Raji (cell line): ENCODE measurements around the gene PCDHGB1.

Experiments used
- POLR2A ChIP-seq: IDR thresholded peaks from 2 replicates; pipeline ENCODE4 v1.6.1; 2011; ENCODE audit warnings: low read depth, low read length, control low read depth; ENCODE audit not compliant: insufficient read depth

PCDHGB1 gene

GRCh38 chr5:141343242-141343952 is 6.5 kb upstream of the PCDHGB1 start, which contains the start of gene PCDHGA3:
PCDHGA3 (plus strand) TSS chr5:141343829; CDS start chr5:141344034, 205 bp downstream.
- no peak for TF ChIP-seq POLR2A

- no peak for TF ChIP-seq POLR2A
These were observed 5.9 kb upstream of the PCDHGB1 start for GRCh38 chr5:141343953-141344463.

GRCh38 chr5:141345327-141345726 is 4.6 kb upstream of the PCDHGB1 start:
- TF ChIP-seq POLR2A, result no peak

GRCh38 chr5:141351591-141351990 is 1.7 kb downstream of the PCDHGB1 start:
- TF ChIP-seq POLR2A, result no peak

- no peak for TF ChIP-seq POLR2A
These were observed 5.1 kb downstream of the PCDHGB1 start, which contains the start of gene PCDHGA4 for GRCh38 chr5:141354900-141355469. PCDHGA4 (plus strand) TSS chr5:141355021; CDS start chr5:141355108, 87 bp downstream.

- no peak for TF ChIP-seq POLR2A
These were observed 5.7 kb downstream of the PCDHGB1 start for GRCh38 chr5:141355641-141356040.

GRCh38 chr5:141356133-141356532 is 6.2 kb downstream of the PCDHGB1 start:
- no peak for TF ChIP-seq POLR2A

- TF ChIP-seq POLR2A, result no peak
These were observed 7.1 kb downstream of the PCDHGB1 start for GRCh38 chr5:141356950-141357349.

GRCh38 chr5:141359790-141360426 is 10.0 kb downstream of the PCDHGB1 start, which contains the start of gene PCDHGB2:
PCDHGB2 (plus strand) TSS chr5:141359994; CDS start chr5:141360136, 142 bp downstream.
- no peak for TF ChIP-seq POLR2A

- TF ChIP-seq POLR2A, result no peak
These were observed 10.8 kb downstream of the PCDHGB1 start for GRCh38 chr5:141360685-141361084.

GRCh38 chr5:141362719-141363118 is 12.8 kb downstream of the PCDHGB1 start:
- no peak for TF ChIP-seq POLR2A

- no peak for TF ChIP-seq POLR2A
These were observed 14.2 kb downstream of the PCDHGB1 start, which contains the start of gene PCDHGA5 for GRCh38 chr5:141363952-141364660. PCDHGA5 (plus strand) TSS chr5:141364162; CDS start chr5:141364331, 169 bp downstream.

- TF ChIP-seq POLR2A, result no peak
These were observed 16.4 kb downstream of the PCDHGB1 start for GRCh38 chr5:141366016-141366896.

GRCh38 chr5:141369994-141370848 is 20.3 kb downstream of the PCDHGB1 start, which contains the start of gene PCDHGB3:
PCDHGB3 (plus strand) TSS chr5:141370242; CDS start chr5:141370395, 153 bp downstream.
- TF ChIP-seq POLR2A, result no peak
